ENCODE results near the gene SCP2.

DNA sequence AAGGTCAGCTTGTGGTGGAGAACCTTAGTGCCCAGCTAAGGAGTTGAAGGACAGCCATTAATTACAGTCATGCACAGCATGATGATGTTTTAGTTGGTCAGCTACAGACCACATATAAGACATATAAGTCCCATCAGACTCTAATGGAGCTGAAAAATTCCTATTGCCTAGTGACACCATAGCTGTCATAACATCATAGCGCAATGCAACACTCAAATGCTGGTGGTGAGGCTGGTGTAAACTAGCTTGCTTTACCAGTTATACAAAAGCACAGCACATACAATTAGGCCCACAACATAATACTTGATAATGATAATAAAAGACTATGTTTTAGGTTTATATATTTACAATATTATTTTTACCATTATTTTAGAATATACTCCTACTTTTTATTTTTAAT, 9.5 kb upstream of the SCP2 start:
- TF ChIP-seq ZNF8 (CRISPR knock-in tag; IDR thresholded peaks at IDR 0.05) (no peak), PPARA (CRISPR knock-in tag; IDR thresholded peaks at IDR 0.05; ENCODE audit: borderline replicate concordance) (no peak), ARNTL (CRISPR knock-in tag; IDR thresholded peaks at IDR 0.05; ENCODE audit: borderline replicate concordance, low read depth) (no peak), GLIS3 (CRISPR knock-in tag; IDR thresholded peaks at IDR 0.05) (no peak), TOX (CRISPR knock-in tag; IDR thresholded peaks at IDR 0.05; ENCODE audit: borderline replicate concordance) (no peak), TCF4 (CRISPR knock-in tag; IDR thresholded peaks at IDR 0.05; ENCODE audit: borderline replicate concordance) (no peak), CSDC2 (CRISPR knock-in tag; IDR thresholded peaks at IDR 0.05) (no peak), ESRRG (CRISPR knock-in tag; IDR thresholded peaks at IDR 0.05) (no peak)
- TF ChIP-seq, protein P1, sequence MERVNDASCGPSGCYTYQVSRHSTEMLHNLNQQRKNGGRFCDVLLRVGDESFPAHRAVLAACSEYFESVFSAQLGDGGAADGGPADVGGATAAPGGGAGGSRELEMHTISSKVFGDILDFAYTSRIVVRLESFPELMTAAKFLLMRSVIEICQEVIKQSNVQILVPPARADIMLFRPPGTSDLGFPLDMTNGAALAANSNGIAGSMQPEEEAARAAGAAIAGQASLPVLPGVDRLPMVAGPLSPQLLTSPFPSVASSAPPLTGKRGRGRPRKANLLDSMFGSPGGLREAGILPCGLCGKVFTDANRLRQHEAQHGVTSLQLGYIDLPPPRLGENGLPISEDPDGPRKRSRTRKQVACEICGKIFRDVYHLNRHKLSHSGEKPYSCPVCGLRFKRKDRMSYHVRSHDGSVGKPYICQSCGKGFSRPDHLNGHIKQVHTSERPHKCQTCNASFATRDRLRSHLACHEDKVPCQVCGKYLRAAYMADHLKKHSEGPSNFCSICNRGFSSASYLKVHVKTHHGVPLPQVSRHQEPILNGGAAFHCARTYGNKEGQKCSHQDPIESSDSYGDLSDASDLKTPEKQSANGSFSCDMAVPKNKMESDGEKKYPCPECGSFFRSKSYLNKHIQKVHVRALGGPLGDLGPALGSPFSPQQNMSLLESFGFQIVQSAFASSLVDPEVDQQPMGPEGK (CRISPR knock-in tag; IDR thresholded peaks at IDR 0.05; ENCODE audit: borderline replicate concordance) = no peak
- TF ChIP-seq, protein P2, sequence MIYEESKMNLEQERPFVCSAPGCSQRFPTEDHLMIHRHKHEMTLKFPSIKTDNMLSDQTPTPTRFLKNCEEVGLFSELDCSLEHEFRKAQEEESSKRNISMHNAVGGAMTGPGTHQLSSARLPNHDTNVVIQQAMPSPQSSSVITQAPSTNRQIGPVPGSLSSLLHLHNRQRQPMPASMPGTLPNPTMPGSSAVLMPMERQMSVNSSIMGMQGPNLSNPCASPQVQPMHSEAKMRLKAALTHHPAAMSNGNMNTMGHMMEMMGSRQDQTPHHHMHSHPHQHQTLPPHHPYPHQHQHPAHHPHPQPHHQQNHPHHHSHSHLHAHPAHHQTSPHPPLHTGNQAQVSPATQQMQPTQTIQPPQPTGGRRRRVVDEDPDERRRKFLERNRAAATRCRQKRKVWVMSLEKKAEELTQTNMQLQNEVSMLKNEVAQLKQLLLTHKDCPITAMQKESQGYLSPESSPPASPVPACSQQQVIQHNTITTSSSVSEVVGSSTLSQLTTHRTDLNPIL (CRISPR knock-in tag; IDR thresholded peaks at IDR 0.05; ENCODE audit: low read depth) = no peak

All from SK-N-SH treated with all-trans-retinoic acid at 6 μM for 48 hours (cell line).